SK-N-MC (cell line): ENCODE measurements around the gene ITGB2.

Experiments used
- EZH2 ChIP-seq: fragments of 200-600 bp; sonication (generic); IDR thresholded peaks from one replicate; pipeline ENCODE4 v1.6.1; 2017; ENCODE audit warnings: antibody characterized with exemption
- FOXP2 ChIP-seq: optimal IDR thresholded peaks from 2 replicates; pipeline ENCODE3; 2011; ENCODE audit warnings: mild to moderate bottlenecking, moderate library complexity; ENCODE audit not compliant: insufficient read depth; ENCODE audit errors: extremely low read length, control extremely low read depth
- POLR2AphosphoS5 ChIP-seq: IDR thresholded peaks from 2 replicates; pipeline ENCODE4 v1.6.1; 2012; ENCODE audit warnings: mild to moderate bottlenecking, low read depth, low read length, borderline replicate concordance

DNA sequence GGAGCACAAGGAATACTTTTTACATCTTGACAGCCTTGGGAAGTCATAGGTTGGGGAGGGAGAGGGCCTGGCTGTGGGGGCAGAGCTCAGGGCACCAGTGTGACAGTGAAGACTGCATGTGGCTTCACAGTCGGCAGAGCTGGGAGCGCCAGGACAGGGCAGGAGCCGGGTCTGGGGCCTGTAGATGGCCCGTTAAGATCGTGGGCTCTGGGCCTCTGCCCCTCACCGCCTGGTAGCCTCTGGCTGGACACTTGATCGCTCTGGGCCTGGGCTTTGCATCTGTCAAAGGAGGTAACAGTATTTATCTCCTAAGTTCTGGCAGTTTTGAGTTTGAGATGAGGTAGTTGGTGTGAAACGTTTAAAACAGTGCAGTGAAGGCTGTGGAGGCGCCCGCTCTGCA is 23.9 kb upstream of the ITGB2 start:
- no peak for TF ChIP-seq POLR2AphosphoS5
- no peak for TF ChIP-seq EZH2
- TF ChIP-seq FOXP2 = no peak
